HFF-Myc (cell line): ENCODE measurements around the gene CENPC.

Experiments used
- DNase-seq: peaks from one replicate; pipeline ENCODE4 v3.0.0-alpha.2; 2011; ENCODE audit warnings: low read depth; ENCODE audit errors: extremely low read depth
- H3K4me3 ChIP-seq: replicated peaks from 2 replicates; pipeline ENCODE4 v1.5.1; 2011; ENCODE audit warnings: low read depth, mild to moderate bottlenecking, control low read depth, low read length
- CTCF ChIP-seq: IDR thresholded peaks from 2 replicates; pipeline ENCODE4 v1.5.1; 2012; ENCODE audit warnings: mild to moderate bottlenecking, low read depth, low read length, control low read depth; ENCODE audit errors: missing control alignments

CENPC gene

GRCh38 chr4:67580577-67580976 is 35.3 kb upstream of the CENPC start:
- DNase-seq: no peak
- H3K4me3 ChIP-seq: no peak overlapping the region
- TF ChIP-seq CTCF: no peak

GRCh38 chr4:67576538-67576937 is 31.2 kb upstream of the CENPC start:
- H3K4me3 ChIP-seq: no peak overlapping the region
- TF ChIP-seq CTCF: no peak
- DNase-seq: no peak

GRCh38 chr4:67576059-67576466 is 30.8 kb upstream of the CENPC start:
- no peak for DNase-seq
- H3K4me3 ChIP-seq: no peak overlapping the region
- no peak for TF ChIP-seq CTCF

- no peak for DNase-seq
- no peak for TF ChIP-seq CTCF
- H3K4me3 ChIP-seq: no peak overlapping the region
These were observed 30.1 kb upstream of the CENPC start for GRCh38 chr4:67575232-67576058.

GRCh38 chr4:67573193-67573592 is 27.9 kb upstream of the CENPC start:
- no peak for TF ChIP-seq CTCF
- no peak overlapping the region for H3K4me3 ChIP-seq
- no peak for DNase-seq

- no peak for TF ChIP-seq CTCF
- H3K4me3 ChIP-seq: no peak overlapping the region
- DNase-seq: no peak
These were observed 26.7 kb upstream of the CENPC start for GRCh38 chr4:67571975-67572374.

GRCh38 chr4:67570537-67570936 is 25.2 kb upstream of the CENPC start:
- no peak for TF ChIP-seq CTCF
- no peak for DNase-seq
- no peak overlapping the region for H3K4me3 ChIP-seq
